Lower leg skin (tissue), 3 donors: ENCODE data around the gene SLC38A10.

Source experiments
- CTCF ChIP-seq, 3 donors: fragments of 450-650 bp; IDR thresholded peaks; one replicate each; pipeline ENCODE4 v1.5.1; 2016; ENCODE audit warnings: antibody characterized with exemption in 3 of 3, mild to moderate bottlenecking in 3 of 3, moderate library complexity in 2 of 3
- POLR2A ChIP-seq, 2 donors: fragments of 450-650 bp; IDR thresholded peaks; one replicate each; pipeline ENCODE4 v1.6.1; 2016 to 2017; ENCODE audit warnings: antibody characterized with exemption in 2 of 2, mild to moderate bottlenecking in 1 of 2, moderate library complexity in 1 of 2

GRCh38 chr17:81197831-81198490 is 97.1 kb downstream of the SLC38A10 start:
- no peak for TF ChIP-seq CTCF (IDR thresholded peaks at IDR 0.05)
- TF ChIP-seq POLR2A (IDR thresholded peaks at IDR 0.05), result no peak
